NCI-H2171 (cell line): ENCODE data around the gene B4GALNT2.
"Not testable (repeated sequence)": the region's sequence is repeated elsewhere in the genome, so short reads cannot be mapped to it uniquely, and the experiment has no call there.

Source experiments
- DNase-seq: peaks from one replicate; lab custom pipeline; 2025; lab: John Stamatoyannopoulos, UW

B4GALNT2 gene

DNA sequence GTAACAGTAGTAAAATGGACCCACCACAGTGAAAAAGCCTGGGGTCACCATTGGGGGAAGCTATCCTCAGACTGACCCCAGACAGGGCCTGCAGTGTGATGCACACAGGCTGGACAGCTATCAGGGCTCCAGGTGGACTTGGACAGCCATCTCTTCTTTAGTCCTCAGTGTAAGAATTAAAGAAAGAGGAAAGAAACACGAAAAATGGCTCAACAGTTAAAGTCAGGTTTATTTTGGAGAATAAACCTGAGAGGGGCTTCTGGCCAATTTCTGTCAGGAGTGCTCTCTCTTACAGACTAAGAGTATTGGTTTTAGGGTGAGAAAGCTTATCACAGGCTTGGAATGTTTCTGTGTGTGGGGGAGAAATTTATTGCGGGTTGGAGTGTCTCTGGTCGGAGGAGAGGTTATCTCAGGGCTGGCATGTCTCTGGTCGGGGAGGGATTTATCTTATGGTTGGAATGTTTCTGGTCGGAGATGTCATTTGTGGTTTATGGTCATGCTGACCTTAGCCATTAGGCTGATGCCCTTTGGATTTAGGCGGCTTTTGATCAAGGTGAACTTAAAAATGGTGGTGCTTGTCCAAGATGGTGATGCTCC is 10.8 kb upstream of the B4GALNT2 start:
- DNase-seq = no peak

DNA sequence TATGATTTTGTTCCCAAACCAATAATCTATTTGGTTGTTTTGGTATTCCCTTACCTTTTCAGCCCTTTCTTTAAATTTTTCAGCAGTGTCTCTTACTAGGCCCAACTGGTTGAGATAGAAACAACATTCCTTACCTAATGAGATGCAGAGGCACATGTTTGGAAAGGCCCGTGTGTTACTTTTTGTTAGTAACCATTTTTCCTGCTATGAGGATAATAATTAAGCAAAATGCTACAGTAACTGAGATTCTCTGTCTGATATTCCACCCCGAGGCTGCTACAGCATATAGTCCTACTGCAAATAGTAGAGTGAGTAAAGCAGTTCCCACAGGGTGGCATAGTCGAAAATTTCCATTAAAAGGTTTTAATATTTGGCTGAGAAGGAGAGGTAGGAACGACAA is 10.0 kb upstream of the B4GALNT2 start:
- DNase-seq = no peak

DNA sequence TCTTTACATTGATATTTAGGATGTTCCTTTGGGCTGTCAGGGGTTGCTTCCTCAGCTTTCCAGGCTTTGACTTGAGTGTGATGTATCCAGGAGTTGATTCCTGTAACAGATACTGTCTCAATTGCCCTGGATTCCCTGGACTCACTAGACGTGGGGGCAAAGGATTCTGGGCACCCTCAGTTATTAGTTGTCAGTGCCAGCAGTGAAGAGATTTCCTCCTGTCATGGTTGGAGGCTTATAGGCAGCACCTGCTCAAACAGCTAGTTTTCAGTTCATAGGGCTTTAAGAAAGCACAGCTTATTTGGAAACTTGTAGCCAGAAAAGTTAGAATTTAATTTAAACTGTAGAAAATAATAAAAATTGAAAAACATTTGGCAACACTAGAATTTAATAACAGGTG is 9.5 kb upstream of the B4GALNT2 start:
- no peak for DNase-seq

DNA sequence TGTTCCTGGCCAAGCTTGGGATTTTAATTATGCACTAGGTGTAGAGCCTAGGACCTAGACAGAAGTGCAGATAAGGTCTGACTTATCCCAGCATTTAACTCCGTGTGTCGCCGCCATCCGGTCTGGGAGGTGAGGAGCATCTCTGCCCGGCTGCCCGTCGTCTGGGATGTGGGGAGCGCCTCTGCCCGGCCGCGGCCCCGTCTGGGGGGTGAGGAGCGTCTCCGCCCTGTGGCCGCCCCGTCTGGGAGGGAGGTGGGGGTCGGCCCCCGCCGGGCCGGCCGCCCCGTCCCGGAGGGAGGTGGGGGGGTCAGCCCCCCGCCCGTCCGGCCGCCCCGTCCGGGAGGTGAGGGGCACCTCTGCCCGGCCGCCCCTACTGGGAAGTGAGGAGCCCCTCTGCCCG is 7.1 kb upstream of the B4GALNT2 start:
- no peak for DNase-seq

DNA sequence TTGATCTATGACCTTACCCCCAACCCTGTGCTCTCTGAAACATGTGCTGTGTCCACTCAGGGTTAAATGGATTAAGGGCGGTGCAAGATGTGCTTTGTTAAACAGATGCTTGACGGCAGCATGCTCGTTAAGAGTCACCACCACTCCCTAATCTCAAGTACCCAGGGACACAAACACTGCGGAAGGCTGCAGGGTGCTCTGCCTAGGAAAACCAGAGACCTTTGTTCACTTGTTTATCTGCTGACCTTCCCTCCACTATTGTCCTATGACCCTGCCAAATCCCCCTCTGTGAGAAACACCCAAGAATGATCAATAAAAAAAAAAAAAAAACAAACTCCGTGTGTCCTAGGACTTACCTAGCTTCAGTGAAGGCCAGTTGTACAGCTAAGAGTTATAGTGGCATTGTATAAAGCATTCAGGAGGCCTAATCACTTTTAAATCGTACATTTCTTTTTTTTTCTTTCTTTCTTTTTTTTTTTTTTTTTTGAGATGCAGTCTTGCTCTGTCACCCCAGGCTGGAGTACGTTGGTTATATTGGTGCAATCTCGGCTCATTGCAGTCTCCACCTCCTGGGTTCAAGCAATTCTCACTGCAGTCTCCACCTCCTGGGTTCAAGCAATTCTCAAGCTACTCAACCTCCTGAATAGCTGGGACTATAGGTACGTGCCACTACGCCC is 6.2 kb upstream of the B4GALNT2 start:
- DNase-seq = not testable (repeated sequence)

DNA sequence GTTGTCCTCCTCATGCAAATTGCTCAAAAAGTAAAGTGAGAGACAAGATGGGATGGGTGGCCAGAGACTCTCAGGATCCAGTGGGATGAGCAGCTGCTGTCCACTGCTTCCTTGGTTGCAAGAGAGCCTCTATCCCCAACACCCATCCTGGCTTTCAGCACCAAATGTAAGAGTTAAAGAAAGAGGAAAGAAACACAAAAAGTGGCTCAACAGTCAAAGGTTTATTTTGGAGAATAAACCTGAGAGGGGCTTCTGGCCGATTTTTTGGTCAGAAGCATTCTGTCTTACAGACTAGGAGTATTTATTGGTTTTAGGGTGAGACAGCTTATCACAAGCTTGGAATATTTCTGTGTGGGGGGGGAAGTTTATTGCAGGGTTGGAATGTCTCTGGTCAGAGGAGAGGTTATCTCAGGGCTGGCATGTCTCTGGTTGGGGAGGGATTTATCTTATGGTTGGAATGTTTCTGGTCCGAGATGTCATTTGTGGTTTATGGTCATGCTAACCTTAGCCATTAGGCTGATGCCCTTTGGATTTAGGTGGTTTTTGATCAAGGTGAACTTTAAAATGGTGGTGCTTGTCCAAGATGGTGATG is 3.1 kb upstream of the B4GALNT2 start:
- not testable (repeated sequence) for DNase-seq

DNA sequence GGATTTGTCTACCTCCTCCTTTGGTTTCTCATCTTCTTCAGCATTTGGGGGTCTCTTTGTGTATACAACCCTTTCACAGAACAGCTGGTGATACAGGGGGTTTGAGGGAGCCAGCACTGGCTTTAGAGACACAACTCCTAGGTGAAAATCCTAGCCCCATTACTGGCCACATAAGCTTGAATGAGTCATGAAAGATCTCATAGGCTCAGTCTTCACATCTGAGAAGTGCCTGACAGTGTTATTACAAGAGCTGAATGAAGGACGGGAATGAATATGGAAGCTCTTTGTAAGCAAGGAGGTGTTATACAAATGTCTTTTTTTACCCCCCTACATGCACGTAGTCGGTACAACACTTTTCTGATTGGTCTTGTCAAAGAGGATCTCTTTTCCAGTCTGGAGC is 1.7 kb upstream of the B4GALNT2 start:
- no peak for DNase-seq

DNA sequence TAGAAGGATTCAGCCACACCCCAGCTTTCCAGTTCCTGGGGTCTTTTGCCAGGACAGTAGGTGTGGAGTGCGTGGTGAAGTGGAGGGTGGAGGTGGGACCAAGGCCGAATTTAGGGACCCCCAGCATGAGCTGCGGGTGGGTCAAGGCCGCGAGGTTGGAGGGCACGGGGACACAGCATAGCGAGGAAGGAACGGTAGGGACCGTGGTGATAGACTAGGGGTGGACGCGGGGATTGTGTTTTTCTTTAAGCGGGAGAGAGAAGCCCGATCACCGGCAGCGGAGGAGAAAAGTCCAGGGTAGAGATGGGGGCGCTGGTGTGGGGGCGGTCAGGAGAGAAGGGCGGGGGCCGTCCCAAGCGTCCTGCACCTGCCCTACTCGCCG is 261 bp upstream of the B4GALNT2 start:
- DNase-seq = no peak

DNA sequence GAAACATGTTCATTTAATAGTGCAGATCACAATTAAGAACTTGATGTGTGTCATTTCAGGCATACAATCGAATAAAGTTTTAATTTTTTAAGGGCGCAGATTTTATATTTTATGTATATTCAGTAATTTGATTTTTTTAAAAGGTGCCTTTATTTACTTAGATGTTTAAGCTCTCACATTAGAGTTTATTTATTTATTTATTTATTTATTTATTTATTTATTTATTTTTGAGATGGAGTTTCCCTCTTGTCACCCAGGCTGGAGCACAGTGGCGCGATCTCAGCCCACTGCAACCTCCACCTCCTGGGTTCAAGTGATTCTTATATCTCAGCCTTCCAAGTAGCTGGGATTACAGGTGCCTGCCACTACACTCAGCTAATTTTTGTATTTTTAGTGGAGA is 3.8 kb downstream of the B4GALNT2 start:
- DNase-seq = no peak

DNA sequence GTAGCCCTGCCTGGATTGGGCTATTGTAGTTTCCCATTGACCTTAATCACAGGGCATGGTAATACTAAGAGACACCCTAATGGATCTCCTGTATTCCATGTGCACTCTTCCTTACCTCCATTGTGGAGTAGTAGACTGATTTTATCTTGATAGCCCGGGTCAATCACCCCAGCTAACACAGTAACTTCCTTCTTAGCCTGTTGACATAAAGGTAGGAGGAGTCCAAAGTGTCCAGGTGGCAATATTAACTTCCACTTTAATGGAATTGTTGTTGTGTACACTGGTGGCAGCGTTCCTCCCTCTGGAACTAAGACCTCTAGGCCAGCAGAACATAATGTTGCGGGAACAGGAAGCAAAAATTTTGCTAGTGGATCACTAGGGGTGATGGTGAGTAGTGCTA is 13.1 kb downstream of the B4GALNT2 start:
- DNase-seq = not testable (repeated sequence)

DNA sequence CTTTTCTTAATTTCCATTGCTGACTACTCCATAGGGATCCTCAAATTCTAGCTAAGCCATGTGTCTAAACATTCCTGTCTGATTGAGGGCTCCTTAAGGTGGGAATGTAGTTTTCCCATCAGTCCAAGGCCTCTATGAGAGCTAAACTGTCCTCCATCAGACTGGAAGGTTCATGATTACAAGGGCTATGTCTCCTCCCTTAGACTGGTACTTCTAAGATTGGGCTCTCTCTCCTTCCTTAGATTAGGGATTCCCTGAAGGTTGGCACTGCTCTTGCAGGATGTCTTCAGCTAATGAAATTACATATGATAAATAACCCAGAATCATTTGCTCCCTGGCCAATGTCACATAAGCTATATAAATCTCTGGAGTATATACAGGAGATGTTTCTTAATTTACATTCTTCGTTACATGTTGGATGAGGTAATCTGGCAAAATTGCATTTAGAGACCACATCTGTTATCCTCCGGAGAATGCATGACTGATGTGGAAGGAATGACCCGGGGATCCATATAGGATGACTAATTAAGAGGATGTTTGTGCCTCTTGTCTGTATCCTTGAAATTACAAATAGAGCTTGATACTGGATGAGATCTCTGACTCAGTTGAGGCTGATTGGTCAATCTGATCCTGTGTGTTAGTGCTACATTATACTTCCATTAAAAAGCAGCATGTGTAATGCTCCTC is 14.2 kb downstream of the B4GALNT2 start:
- no peak for DNase-seq

DNA sequence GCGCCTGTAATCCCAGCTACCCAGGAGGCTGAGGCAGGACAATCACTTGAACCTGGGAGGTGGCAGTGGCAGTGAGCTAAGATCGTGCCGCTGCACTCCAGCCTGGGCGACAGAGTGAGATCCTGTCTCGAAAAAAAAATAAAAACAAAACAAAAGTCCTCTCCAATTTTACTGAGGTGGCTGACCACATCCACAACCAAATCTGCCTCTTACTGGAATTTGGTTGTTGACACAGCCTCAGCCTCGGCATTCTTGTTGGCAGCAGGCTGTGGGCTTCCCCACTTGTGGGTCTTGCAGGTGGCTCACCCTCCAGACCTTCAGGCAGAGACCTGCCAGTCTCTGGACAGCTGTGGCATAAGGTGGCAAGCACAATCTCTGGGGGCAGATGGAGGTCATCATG is 15.6 kb downstream of the B4GALNT2 start:
- DNase-seq = no peak

DNA sequence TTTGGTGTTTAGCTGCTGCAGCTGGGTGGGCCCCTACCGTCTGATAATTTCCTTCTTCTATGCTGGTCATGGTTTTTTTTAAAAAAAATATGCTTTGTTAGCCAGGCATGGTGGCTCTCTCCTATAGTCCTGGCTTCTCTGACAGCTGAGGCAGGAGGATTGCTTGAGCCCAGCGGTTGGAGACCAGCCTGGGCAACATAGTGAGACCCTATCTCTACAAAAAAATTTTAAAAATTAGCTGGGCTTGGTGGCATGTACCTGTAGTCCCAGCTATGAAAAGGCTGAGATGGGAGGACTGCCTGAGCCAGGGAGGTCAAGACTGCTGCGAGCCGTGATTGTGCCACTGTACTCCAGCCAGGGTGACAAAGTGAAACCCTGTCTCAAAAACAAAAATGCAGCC is 19.4 kb downstream of the B4GALNT2 start:
- DNase-seq = no peak

DNA sequence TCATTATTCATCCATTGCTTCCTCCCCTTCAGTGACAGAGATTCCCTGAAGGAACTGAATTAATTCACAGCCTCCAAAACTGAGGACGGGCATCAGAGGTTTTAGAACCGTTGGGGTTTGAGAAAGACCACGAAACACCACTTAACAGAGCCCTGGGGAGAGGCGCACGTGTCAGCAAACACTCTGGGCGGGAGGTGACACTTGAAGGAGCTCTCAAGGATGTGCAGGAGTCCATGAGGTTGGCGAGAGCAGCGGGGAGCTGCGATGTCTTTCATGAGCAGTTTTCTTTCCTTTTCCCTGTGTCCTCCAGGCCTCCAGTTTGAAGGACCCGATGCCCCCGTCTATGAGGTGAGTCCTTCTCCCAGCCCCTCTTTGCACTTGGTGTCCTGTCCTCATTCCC is 23.7 kb downstream of the B4GALNT2 start:
- DNase-seq = no peak

DNA sequence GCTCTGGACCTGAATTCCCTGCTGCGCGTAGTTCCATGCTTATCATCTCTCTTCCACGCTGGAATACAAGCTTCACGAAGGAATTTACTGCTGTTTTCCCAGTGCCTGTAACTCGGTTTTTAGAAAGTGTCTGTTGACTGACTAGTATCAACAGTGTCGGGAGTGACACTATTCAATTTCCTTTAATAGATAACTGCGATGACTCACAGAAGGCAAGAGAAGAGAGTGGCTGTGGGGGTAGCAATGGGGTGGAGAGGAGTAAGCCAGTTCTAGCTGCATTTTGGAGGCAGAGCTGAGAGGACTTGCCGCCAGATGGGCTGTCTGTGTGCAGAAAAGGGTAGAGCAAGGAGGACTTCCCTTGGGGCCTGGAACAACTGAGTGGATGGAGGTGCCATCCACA is 25.2 kb downstream of the B4GALNT2 start:
- DNase-seq = no peak

DNA sequence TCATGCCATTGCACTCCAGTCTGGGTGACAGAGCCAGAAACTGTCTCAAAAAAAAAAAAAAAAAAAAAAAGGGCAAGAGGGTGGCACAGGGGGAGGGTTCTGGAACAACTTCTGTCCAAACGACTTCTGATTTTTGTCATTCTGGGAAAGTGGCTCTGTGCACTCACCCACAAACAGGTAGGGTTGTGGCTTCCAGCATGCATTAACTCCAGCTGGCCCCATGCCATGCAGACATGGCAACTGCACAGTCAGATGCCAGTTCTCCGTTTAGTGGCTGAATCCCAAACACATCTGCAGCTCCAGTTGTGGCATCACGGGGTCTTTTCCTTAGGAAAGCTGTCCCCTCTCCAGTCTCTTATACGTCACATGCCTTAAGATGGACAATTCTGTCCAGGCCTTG is 30.3 kb downstream of the B4GALNT2 start:
- DNase-seq = no peak

DNA sequence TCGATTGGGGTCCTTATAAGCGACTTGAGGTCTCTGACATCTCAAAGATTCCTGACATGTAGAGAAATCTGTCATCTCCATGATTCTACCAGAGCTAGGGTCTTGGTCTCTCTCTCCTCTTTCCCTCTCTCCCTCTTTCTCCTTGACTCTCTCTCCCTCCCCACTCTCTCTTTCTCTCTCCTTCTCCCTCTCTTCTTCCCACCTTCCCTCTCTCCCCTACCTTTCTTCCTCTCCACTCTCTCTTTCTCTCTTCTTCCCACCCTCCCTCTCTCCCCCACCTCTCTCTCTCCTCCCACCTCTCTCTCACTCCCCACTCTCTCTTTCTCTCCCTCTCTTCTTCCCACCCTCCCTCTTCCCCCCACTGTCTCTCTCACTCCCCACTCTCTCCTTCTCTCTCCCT is 32.6 kb downstream of the B4GALNT2 start:
- no peak for DNase-seq

DNA sequence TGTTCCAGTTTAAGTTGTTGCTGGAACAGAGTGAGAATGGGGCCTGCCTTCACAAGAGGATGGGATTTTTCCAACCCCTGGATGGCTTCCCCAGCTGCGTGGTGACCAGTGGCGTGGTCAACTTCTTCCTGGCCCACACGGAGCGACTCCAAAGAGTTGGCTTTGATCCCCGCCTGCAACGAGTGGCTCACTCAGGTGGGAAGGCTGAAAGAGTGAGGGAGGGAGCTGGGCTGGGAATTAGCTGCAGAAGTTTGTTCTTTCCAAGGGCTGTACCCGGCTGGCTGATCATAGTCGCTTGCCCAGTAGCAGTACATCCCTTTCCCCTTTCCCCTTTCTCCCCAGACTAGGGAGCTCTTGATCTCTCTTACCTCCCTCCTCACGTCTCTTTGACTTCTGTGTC is 36.1 kb downstream of the B4GALNT2 start:
- DNase-seq = no peak

DNA sequence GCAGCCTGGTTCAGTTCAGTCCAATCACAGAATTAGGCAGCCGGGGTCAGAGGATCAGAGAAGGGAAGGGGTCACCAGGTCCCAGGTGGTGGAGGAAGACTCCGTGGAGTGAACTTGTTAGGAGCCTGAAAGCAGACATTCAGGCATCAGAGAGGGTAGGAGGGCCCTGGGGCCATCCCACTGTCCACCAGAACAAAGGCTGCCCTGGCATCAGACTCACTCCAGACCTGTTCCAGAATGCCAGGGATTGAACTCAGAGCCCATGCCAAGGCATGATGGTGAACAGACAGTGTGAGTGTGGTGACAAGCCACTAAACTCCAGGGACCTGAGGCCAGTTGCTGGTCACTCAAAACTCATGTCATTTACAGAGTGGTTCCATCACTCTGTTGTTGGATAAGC is 37.6 kb downstream of the B4GALNT2 start:
- DNase-seq = no peak

DNA sequence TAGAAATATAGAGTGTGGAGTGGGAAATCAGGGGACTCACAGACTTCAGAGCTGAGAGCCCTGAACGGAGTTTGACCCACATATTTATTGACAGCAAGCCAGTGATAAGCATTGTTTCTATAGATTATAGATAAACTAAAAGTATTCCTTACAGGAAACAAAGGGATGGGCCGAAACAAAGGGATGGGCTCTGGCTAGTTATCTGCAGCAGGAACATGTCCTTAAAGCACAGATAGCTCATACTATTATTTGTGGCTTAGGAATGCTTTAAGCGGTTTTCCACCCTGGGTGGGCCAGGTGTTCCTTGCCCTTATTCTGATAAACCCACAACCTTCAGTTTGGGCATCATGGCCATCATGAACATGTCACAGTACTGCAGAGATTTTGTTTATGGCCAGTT is 38.1 kb downstream of the B4GALNT2 start:
- not testable (repeated sequence) for DNase-seq

DNA sequence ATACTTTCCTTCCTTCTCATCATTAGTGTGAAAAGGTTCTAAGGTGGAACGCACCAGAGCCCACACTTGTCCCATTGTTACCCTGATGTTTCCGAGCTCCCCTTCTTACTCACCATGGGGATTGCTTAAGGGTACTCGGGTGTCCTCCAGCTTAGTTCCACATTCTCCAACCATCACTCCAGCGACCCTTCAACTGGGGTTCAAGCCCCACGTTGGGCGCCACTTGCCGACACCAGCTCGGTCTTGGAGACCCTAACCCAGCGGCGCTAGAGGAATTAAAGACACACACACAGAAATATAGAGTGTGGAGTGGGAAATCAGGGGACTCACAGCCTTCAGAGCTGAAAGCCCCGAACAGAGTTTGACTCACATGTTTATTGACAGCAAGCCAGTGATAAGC is 43.4 kb downstream of the B4GALNT2 start:
- DNase-seq = not testable (repeated sequence)

DNA sequence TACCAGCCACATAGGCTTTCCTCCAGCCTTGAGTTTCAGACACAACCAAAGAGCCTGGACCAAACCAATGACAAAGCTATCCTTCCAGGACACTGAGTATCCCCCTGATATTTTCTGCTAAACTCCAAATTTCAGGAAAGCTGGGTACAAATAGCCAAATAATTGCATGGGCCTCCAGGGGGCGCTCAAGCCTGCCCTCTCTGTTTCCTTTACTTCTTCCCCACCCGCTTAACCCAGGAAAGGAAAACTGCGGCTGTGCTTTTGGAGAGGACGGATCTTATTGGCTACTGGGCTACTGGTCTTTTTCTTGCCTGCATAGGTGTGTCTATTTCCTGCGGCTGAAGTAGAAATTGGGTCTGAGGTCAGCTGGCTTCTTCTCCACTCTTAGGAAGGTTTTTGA is 47.7 kb downstream of the B4GALNT2 start:
- peak; percentile 4 for DNase-seq

DNA sequence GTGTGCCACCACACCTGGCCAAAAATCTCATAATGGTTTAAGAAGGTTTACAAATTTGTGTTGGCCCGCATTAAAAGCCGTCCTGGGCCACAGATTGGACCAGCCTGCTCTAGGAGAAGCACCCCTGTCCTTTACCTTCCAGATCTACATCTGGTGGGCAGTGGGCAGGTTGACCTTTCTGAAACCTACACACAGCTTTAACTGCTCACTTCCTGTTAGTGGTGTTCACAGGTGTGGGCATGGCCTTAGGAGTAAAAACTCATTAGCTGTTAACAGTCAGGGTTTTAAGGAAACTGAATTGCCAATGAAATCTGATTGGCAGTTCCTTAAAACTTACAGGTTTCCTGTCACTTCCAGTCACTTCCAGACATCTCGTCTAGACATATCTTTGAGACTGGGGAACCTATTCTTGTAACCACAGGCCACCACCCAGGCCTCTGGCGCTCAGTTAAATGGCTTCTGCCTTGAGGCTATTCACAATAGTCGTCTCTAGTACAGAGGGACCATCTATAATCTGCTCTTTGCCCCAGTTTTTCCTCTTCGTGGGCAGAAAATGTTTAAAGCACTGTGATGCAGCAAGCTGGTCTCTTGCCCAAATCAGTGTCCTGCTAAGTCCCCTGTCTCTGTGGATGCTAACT is 48.5 kb downstream of the B4GALNT2 start:
- no peak for DNase-seq
